Natural killer cell (primary cell): ENCODE results near the gene APLF. TPM values are rescaled to one million over a fixed set of nuclear protein-coding genes. Genes with fewer than 3 reads are reported as not detected.
"Not testable (repeated sequence)": the region's sequence is repeated elsewhere in the genome, so short reads cannot be mapped to it uniquely, and the experiment has no call there.

Source experiments
- ATAC-seq, 3 donors: fragments of 150-1000 bp in 2 of 3; fragments of 200-7000 bp in 1 of 3; cut with Tn5 transposase; 1 replicate in 1 of 3; 2 replicates in 2 of 3; pipeline ENCODE4 v1.10.0; 2021; ENCODE audit warnings: mild to moderate bottlenecking in 2 of 3, moderate library complexity in 2 of 3
- DNase-seq, 2 donors: peaks; one replicate each; pipeline versions ENCODE4 v3.0.0 to v3.0.0-alpha.2; 2013 to 2021; ENCODE audit warnings: mixed read lengths in 1 of 2
- H3K27ac ChIP-seq: one replicate; pipeline ENCODE4 v1.5.1; 2013; ENCODE audit warnings: mild to moderate bottlenecking, low read length
- H3K27me3 ChIP-seq: one replicate; pipeline ENCODE4 v1.6.1; 2013; ENCODE audit warnings: low read length; ENCODE audit not compliant: control insufficient read depth, insufficient read depth
- H3K36me3 ChIP-seq: one replicate; pipeline ENCODE4 v1.6.1; 2013; ENCODE audit warnings: low read length; ENCODE audit not compliant: control insufficient read depth, insufficient read depth
- H3K4me1 ChIP-seq: one replicate; pipeline ENCODE4 v1.6.1; 2013; ENCODE audit warnings: low read length; ENCODE audit not compliant: control insufficient read depth, insufficient read depth
- H3K4me3 ChIP-seq: one replicate; pipeline ENCODE4 v1.5.1; 2013; ENCODE audit warnings: low read length
- H3K9me3 ChIP-seq: one replicate; pipeline ENCODE4 v1.6.1; 2013; ENCODE audit warnings: low read length; ENCODE audit not compliant: control insufficient read depth, insufficient read depth
- H3K27ac Mint-ChIP-seq, 2 donors: one replicate each; pipeline ENCODE4 v1.8.0; 2022; ENCODE audit warnings: mild to moderate bottlenecking in 2 of 2, mixed read lengths in 2 of 2, moderate library complexity in 1 of 2
- H3K27me3 Mint-ChIP-seq, 2 donors: one replicate each; pipeline ENCODE4 v1.8.0; 2022; ENCODE audit warnings: low read depth in 2 of 2, mixed read lengths in 2 of 2
- H3K36me3 Mint-ChIP-seq: one replicate; pipeline ENCODE4 v1.8.0; 2022; ENCODE audit warnings: mixed read lengths
- H3K4me1 Mint-ChIP-seq, 2 donors: one replicate each; pipeline ENCODE4 v1.8.0; 2022; ENCODE audit warnings: mixed read lengths in 2 of 2
- H3K4me3 Mint-ChIP-seq: one replicate; pipeline ENCODE4 v1.8.0; 2022; ENCODE audit warnings: mild to moderate bottlenecking, moderate library complexity, mixed read lengths
- H3K9me3 Mint-ChIP-seq, 2 donors: one replicate each; pipeline ENCODE4 v1.8.0; 2022; ENCODE audit warnings: mixed read lengths in 2 of 2
- CTCF ChIP-seq: fragments of 200-600 bp; IDR thresholded peaks from one replicate; pipeline ENCODE4 v1.8.0; 2022; ENCODE audit warnings: antibody characterized with exemption
- WGBS: methylation state at CpG from one replicate; pipeline ENCODE4 v1.1.7; 2013; ENCODE audit warnings: missing lambda C conversion rate; ENCODE audit not compliant: insufficient coverage; 5-methylcytosine and 5-hydroxymethylcytosine counted together
- intact Hi-C: fragments of 100-400 bp; cut with micrococcal nuclease; formaldehyde crosslinking; loops from one replicate; pipeline ENCODE4 v1.14.2; 2022
- total RNA-seq, 4 donors: library from RNA; stranded (reverse); fragments of 120-200 nt in 1 of 4; gene quantifications; one replicate each; pipeline versions ENCODE4 v1.2.3 to v1.2.4, GENCODE V29; 2013 to 2022

APLF gene
- total RNA-seq, 3 donors from 2014 or later (not counting 1 experiment from before 2014, with no cell fraction given) = 2.2 to 4.3 (median 3.8) TPM

- no CpG with 5 or more reads among the region's 2 CpGs for WGBS
- peak; percentile 46 for TF ChIP-seq CTCF
- Mint-ChIP-seq H3K36me3 (no peaks in the 10 kb centered on the region), H3K4me3 (no peak overlapping the region), H3K27ac (peak overlapping the region; percentile 97 to 99), H3K27me3 (no peaks in the 10 kb centered on the region), H3K4me1 (peaks cover 37 to 38% of the 10 kb centered on the region in 2 donors), H3K9me3 (no peaks in the 10 kb centered on the region)
- Histone ChIP-seq H3K36me3 (no peaks in the 10 kb centered on the region), H3K27me3 (no peaks in the 10 kb centered on the region), H3K27ac (no peak overlapping the region), H3K9me3 (no peaks in the 10 kb centered on the region), H3K4me1 (peaks cover 22% of the 10 kb centered on the region), H3K4me3 (no peak overlapping the region)
- intact Hi-C loops = loop anchor here (1.0 to 10.0 kb wide), 7 partner anchors 18 to 320 kb away; partner anchors contain the start of genes APLF and FBXO48
- ATAC-seq = no peak
- no peak for DNase-seq
These were observed 25.4 kb upstream of the APLF start for GRCh38 chr2:68441994-68442322.

GRCh38 chr2:68446425-68446824 lies 21.0 kb upstream of the APLF start:
- ATAC-seq, H3K27ac ChIP-seq, H3K27me3 ChIP-seq, H3K4me3 Mint-ChIP-seq, H3K4me1 ChIP-seq, DNase-seq, H3K4me1 Mint-ChIP-seq, H3K36me3 Mint-ChIP-seq, H3K27me3 Mint-ChIP-seq, H3K9me3 Mint-ChIP-seq, H3K27ac Mint-ChIP-seq, H3K4me3 ChIP-seq, H3K36me3 ChIP-seq: not testable (repeated sequence)
- WGBS = no CpG with 5 or more reads among the region's 3 CpGs
- peaks cover 22% of the 10 kb centered on the region for H3K9me3 ChIP-seq
- intact Hi-C loops = loop anchor here (10.0 kb wide), 1 partner anchor 252 kb away; no protein-coding TSS in a partner anchor

- H3K27ac Mint-ChIP-seq = no peak overlapping the region
- intact Hi-C loops = loop anchor here (10.0 kb wide), 1 partner anchor 252 kb away; no protein-coding TSS in a partner anchor
- H3K4me3 ChIP-seq = no peak overlapping the region
- no peak overlapping the region for H3K4me3 Mint-ChIP-seq
- no peaks in the 10 kb centered on the region for H3K36me3 ChIP-seq
- no peaks in the 10 kb centered on the region for H3K27me3 Mint-ChIP-seq
- peaks cover 1 to 2% of the 10 kb centered on the region in 2 donors for H3K4me1 Mint-ChIP-seq
- H3K4me1 ChIP-seq = peaks cover 2% of the 10 kb centered on the region
- WGBS = 90% methylated on average over 16 of the region's 16 CpGs
- no peak for DNase-seq
- no peaks in the 10 kb centered on the region for H3K27me3 ChIP-seq
- no peaks in the 10 kb centered on the region for H3K36me3 Mint-ChIP-seq
- no peak overlapping the region for H3K27ac ChIP-seq
- H3K9me3 ChIP-seq = peaks cover 22% of the 10 kb centered on the region
- no peaks in the 10 kb centered on the region for H3K9me3 Mint-ChIP-seq
- TF ChIP-seq CTCF = no peak
- peak in 1 of 3 donors; percentile 21 for ATAC-seq
These were observed 20.3 kb upstream of the APLF start for GRCh38 chr2:68447118-68447517.

GRCh38 chr2:68448671-68449653 lies 18.4 kb upstream of the APLF start:
- Mint-ChIP-seq H3K27me3 (no peaks in the 10 kb centered on the region), H3K36me3 (no peaks in the 10 kb centered on the region), H3K4me1 (peaks cover 9 to 16% of the 10 kb centered on the region in 2 donors), H3K9me3 (no peaks in the 10 kb centered on the region), H3K27ac (no peak overlapping the region), H3K4me3 (no peak overlapping the region)
- Histone ChIP-seq H3K9me3 (peaks cover 22% of the 10 kb centered on the region), H3K4me3 (no peak overlapping the region), H3K36me3 (no peaks in the 10 kb centered on the region), H3K27me3 (no peaks in the 10 kb centered on the region), H3K27ac (no peak overlapping the region), H3K4me1 (peaks cover 6% of the 10 kb centered on the region)
- ATAC-seq (peak; percentile 19 to 32 (median 30)), DNase-seq (peak in 1 of 2 donors; percentile 22)
- intact Hi-C loops = loop anchor here (10.0 kb wide), 1 partner anchor 254 kb away; no protein-coding TSS in a partner anchor
- TF ChIP-seq CTCF = no peak
- 95% methylated on average over 22 of the region's 24 CpGs for WGBS
